GM21381 (cell line): Measurements from ENCODE around the gene TMEM167A.
"Not testable (repeated sequence)": the region's sequence is repeated elsewhere in the genome, so short reads cannot be mapped to it uniquely, and the experiment has no call there.

Experiments used
- ATAC-seq: cut with Tn5 transposase; IDR thresholded peaks from one replicate; pipeline ENCODE4 v1.9.1; 2021; ENCODE audit warnings: mild to moderate bottlenecking, moderate library complexity; ENCODE audit not compliant: unreplicated experiment

TMEM167A gene

DNA sequence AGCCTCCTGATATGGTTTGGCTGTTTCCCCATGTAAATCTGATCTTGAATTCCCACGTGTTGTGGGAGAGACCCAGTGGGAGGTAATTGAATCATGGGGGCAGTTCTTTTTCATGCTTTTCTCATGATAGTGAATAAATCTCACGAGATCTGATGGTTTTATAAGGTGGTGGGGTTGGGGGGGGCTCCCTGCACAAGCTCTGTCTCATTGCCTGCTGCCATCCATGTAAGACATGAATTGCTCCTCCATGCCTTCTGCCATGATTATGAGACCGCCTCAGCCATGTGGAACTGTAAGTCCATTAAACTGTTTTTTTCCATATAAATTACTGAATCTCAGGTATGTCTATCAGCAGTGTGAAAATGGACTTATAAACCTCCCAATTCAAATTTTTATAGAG, 13.0 kb upstream of the TMEM167A start:
- ATAC-seq = no peak

DNA sequence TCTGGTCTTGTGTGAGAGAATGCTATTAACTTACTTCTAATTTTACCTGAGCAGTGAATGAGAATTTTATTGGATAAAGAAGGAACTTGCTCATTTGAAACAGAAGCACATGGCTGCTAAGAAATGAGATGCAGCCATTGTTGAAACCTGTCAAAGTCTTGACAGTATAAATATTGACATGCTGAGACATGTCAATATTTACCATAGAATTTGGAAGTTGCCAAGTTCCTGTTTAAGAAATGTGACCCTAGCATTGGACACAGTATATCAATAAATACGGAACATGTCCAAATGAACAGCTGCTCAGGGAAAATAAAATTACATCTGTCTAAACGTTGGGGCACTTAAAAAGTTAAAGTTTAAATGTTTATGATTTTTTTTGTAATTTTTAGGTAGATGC, 7.9 kb upstream of the TMEM167A start:
- no peak for ATAC-seq

DNA sequence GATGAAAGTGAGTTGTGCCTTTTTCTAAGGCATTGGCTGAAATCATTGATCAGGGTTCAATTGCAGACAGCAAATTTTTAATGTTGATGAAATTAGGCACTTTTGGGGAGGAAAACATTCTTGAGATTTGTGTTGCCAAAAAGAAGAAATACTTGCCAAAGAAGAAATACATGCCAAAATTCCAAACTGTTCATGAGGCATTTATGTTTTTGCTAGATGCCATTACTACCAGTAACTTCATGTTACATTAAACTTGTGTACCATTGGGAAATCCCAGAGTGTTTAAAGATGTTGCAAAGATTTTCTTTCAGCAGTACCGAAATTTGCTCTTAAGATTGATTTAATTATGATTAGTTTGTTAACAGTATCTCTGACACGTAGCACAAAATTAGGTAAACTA, 7.1 kb upstream of the TMEM167A start:
- ATAC-seq = no peak

DNA sequence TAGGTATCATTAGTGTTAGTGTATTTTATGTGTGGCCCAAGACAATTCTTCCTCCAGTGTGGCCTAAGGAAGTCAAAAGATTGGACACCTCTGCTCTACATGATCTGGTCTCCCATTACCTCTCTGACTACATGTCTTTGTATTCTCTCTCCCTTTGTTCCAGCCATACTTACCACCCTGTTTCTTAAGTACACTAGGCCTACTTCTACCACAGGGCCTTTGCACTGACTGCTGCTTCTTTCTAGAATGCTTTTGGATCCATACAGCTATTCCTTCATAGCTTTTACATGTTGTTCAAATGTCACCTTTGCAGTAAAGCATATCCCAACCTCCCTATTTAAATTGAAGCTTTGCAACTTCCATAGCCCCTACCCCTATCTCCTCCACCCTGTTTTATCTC, 5.6 kb upstream of the TMEM167A start:
- ATAC-seq = no peak

DNA sequence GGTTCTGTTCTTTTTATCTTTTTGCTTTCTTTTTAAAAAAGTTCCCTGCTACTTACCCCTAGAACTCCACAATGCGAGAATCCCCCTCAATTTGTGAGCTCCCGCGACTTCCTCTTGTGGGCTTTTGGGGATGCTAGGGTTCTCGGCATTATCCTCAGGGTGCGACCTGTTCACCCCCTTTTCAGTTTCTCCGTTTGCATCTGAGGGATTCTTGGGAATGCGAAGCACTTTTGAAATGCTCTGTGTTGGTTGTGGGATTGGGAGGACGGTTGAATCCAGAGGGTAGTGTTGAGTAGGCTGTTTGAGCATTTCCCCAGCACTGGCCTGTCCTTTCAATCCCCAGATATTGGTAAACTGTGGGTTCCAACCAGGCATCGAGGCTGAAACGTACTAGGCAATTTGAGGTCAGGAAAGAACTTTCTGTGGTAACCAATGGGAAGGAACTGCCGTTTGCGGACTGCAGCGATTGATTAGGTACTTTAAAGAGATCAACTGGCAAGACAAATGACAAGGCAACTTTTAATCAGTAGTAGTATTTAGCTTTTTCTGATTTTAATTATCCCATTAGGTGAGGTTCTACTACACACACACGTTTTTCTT, 568 bp upstream of the TMEM167A start:
- peak; percentile 12 for ATAC-seq

DNA sequence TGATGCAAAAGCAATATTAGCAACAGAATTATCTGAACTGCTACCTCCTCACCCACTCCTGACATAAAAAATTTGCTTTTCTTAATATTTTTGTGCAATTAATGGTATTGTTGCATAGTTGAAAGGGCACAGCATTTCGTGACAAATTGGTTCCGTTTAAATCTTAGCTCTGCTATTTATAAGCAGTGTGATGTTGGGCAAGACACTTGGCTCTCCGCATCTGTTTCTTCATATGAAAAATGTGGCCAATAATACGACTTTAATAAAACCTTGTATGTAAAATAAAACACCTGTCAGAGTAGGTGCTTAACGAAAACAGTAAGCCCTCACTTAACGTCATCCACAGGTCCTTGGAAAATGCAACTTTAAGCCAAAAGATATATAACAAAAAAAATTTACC, 4.2 kb downstream of the TMEM167A start:
- no peak for ATAC-seq

DNA sequence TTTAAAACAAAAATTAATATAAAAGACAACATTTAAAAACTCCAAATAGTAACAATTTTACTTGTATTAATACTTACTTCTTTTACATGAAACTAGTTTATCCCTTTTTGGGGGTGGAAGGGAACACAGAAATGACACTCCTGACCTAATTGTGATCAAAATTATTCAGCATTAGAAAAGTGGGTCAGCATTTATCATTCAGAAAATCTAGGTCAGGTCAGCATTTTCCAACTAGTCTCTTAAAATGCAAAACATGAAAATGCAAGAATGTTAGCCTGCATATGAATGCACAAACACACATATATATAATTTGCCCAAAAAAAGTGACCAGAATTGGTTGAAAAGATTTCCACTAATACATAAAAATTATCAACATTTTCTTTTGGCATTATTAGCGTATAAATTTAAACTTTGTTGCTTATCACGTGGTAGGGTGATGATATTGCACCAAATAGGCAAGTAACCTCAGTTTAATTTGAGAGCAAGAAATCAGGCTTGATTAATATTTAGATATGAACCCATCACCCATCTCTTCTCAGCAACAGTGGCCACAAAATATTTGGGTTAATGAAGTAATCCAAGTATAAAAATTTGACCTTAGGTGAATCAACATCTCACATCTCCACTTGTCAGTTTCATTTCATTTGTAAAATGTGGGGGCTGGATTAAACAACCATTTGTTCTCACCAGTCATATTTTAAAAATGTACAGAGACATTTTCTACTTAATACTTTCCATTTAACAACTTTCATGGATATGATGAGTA, 5.7 kb downstream of the TMEM167A start:
- no peak for ATAC-seq

DNA sequence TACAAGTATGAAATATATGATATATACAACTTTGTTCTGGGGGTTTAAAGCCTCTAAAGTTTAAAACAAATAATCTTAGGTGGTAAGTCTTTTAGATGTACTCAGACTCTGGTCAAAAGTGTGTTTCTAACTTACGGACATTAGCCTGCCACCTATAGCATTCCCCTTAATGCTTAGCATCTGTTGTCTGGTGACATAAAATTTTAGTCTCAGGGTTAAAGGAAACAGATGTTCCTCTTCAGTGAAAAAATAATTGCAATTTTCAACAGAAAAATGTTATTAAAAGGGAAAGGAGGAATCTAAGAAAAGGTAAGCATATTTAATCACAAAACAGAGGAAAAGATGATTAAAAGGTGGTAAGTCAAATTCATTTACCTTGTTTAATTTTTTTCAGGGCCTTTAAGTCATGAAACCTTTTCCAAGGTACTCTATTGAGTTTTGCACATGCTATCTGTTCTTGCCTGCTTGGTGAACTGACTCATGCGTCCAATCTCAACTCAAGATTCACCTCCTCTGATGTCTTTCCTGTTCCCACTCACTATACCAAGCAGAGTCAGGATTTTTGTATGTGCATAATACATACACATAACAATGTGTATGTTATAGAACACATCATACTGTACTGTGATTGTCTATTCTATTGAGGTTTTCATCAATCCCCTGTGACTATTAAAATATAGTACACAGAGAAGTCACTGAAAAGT, 7.9 kb downstream of the TMEM167A start:
- ATAC-seq = no peak

DNA sequence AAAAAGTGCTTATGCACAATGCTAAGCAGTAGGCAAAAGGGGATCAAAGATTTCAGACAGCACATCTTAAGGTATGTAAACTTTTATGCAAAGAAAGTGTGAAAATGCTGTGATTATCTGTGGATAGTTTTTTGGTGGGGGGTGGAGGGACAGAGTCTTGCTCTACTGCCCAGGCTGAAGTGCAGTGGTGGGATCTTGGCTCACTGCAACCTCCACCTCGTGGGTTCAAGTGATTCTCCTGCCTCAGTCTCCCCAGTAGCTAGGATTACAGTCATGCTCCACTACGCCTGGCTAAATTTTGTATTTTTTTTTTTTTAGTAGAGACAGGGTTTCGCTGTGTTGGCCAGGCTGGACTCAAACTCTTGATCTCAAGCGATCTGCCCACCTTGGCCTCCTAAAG, 9.8 kb downstream of the TMEM167A start:
- ATAC-seq = not testable (repeated sequence)

DNA sequence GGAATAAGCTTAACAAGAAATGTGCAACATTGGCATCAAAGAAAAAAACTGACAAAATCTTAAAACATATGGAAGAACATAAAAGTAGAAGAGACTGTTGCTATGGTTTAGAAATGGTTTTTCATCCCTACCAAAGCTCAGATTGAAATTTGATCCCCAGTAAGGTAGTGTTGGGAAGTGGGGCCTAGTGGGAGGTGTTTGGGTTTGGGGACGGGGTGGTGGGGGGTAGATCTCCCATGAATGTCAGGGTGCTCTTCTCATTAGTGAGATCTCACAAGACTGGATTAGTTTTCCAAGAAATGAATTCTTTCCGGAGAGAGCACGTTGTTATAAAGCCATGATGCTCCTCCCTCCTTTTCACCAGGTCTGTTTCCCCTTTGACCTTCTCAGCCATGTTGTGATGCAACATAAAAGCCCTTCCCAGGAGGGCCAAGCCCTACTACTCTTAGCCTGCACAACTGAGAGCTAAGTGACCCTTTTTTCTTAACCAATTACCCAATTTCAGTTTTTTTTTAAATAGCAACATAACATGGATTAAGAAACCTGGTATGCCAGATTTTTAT, 10.6 kb downstream of the TMEM167A start:
- ATAC-seq = no peak

DNA sequence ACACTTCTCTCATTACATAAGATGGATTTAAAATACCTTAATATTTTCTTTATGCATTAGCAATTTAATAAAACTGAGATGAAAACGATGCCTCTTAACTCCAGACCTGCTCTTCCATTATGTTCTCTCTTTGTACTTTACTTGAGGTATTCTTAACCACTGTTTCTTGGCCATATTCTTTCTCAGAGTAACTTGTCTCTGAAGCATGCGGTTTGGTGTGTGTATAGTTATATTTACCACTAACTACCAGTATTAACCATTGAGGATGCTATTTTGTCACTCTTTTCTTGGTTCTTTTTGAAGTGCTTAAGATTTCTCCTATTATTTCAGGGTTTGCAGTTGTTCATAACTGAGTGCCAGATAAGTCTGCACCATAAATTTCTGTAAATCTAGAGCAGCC, 17.9 kb downstream of the TMEM167A start:
- ATAC-seq = no peak

DNA sequence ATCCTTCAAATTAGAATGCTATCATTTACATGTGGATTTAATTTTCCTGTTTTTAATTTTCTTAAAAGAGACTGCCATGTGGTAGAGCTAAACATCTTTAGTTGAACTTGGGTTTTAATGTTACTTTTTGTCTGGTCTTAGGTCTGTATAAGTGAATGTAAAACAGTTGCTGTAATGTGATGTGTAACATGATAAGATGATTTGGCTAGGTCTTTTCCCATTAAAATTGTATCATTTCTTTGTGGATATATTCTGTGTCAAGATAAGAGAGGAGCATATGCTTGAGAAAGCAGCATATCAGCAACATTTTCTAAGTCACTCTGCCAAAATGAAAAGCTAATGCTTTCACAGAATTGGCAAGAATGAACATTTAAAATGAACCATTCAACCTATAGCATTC, 18.5 kb downstream of the TMEM167A start:
- ATAC-seq = no peak

DNA sequence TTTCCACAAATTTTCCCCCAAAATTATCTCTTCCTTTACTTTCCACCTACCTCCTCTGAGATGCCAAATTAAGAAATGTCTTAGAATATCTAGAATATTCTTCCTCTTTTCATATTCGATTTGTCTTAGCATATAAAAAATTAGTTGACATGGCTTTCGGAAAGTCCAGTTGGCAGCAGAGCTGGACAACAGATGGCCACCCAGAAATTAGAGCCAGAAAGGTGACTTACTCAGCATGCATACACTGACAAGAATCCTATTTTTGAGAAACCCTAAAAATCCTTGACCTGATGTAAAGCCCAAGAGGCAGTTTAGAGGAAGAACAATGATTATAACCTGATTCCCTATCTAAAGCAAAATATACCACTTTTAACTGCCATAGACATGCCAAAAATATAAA, 22.0 kb downstream of the TMEM167A start:
- ATAC-seq = no peak

DNA sequence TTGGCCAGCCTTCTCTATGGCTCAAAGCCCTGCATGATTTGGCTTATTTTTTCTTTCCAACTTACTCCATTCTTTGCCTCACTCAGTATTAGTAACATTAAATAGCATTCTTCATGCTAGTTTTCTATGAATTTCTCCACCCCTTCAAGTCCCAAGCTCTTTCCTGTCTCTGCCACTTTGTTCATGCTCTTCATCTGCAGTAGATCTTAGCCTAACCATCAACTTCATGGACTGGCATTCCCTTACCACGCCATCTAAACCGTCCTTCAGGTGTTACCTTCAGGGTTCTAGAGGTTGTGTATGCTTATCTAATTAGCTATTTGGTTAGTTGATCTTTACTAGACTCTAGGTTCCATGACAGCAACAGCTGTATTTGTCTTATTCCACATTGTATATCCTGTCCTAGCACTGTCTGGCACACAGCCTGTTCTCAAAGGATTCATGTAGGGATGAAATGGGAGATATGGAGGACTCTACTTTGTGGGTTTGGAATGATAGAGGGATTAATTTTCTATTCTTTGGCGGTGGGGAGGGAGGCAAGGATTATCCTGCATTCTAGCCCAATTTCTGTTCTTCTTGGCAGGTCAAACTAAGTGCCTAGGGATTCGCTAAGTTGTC, 26.4 kb downstream of the TMEM167A start:
- ATAC-seq = no peak

DNA sequence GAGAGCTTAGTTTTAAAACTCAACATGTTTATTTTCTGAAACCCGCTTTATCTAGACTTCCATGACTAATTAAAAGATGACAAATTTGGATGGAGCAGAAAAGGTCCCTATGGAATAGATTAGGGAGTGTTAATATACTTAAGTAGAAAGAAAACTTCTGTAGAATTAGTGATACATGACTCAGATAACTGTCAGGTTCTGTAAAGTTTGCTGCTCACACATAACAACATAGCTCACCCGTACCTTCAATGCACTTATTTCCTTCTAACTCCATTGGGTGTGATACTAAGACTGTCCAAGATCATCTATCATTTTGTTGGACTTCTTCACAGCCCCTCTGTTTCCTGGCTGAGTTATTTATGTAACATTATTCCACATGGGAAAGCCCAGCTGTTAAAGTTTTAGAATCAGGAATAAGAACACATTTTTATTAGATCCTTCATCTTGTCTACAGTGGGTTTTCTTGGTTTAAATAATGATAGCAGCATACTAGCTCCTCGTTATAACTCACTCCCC, 27.8 kb downstream of the TMEM167A start:
- no peak for ATAC-seq

DNA sequence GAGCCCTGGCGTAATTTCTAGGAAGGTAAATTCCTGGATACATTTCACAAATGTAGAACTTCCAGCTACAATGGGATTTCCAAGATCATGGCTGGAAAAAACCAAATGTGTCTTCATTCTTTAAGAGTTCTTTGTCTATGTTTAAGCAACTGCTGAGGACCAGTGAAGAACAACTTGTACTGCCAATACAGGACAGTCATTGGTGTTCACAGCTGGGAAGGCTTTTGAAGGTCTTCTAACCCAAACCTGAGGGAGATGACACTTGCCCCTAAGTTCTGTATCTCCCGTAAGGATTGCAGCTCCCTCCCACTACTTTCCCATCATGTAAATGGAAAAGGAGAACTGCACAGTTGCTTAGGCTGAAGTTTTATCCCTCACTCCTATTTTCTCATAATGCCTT, 28.4 kb downstream of the TMEM167A start:
- no peak for ATAC-seq

DNA sequence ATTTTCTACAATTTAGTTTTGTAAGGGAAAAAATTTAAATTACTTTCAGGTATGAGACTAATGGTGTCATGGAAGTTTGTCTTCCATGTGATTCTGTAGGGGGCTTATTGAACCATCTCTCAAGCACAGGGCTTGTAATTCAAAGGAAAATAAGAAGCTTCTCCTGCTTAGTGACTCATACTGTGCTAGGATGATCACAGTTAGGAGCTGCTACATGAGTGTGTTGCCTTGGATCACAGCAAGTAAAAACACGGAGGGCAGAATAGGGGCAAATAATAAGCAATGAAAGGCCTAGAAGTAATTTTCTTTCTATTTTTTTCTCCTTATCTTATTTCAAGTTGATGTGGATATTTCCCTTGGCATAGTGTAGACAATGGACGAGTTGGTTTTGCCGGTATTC, 28.9 kb downstream of the TMEM167A start:
- ATAC-seq = no peak

DNA sequence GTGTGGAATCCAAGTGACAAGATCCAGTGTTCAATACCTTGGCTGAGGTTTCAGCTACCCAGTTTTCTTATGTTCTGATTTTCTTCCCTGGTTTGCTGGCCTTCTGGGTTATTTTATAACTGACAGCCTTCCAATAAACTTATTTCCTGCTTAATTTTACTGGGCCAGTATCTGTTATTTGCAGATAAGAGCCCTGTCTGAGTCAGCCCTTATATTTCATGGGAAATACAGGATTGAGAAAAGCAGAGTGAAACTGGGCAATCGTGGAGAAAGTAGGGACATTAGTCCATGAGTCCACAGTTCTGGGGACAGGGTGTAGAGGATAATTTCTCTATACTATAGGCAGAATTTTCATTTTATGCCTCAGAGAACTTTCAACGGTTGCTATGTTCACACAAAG, 32.3 kb downstream of the TMEM167A start:
- no peak for ATAC-seq

DNA sequence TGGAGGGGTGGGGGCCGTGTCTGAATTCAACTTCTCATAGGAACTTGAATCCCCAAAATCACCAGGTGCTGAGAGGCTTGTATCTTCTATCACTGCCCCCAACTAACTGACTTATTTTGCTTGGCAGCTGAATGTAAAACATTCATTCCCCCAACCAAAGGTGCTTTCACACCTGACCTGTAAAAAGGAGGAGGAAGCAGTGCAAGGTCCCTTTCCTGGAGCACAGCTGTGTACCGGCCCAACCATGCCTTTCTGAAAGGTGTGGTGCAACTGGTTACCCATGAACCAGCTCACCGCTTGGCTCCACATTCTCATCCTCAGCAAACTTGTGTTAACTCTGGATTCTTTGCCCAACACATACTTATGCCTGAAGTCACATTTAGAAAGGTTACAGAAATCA, 34.7 kb downstream of the TMEM167A start:
- ATAC-seq = no peak

DNA sequence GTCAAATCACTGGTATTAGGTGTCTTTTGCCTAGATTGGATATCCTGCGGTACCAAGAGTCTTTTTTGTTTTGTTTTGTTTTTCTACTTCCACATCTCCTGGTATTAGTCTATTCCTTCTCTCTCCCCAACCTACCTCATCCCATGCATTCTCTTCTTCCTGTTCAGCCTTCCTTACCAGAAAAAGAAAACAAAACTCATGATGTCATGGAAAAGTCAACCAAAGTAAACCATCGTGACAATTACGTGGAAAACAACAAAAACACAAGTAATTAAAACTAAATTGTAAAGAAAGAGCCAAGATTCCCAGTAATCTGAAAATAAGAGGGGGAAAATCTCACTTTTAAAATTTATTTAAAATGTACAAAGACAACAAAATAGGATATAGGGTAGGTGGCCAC, 38.3 kb downstream of the TMEM167A start:
- no peak for ATAC-seq

DNA sequence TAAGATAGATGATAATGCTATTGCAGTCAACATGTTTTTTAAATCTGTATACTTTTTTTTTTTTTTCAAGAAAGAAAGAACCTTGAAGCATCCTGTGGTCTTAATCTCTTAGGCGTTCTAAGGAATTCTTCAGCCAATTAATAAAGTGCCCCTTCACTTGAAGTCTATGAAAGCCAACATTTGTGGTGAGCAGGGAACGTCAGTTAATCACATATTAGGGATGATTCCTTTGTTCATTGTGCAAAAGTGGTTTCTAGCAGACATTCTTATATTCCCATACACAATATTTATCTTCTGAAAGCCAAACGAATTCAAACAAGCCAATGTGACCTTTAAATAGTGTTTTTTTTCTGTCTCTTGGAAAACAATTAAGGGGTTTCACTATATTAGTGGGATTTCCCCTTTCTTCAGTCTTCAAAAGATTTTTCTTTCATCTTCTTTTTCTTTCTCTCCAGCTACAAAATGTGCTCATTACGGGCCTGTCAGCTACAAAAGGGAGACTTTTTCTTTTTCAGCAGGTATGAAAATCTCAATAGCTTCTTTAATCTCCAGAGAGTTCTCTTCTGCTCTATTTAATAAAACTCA, 40.1 kb downstream of the TMEM167A start:
- no peak for ATAC-seq
